H1 (cell line): Measurements from ENCODE around the gene NMT2. TPM values are rescaled to one million over a fixed set of nuclear protein-coding genes. Genes with fewer than 3 reads are reported as not detected.

Source experiments
- CTCF ChIA-PET: fragments of 300-600 bp; sonication (Branson Sonifier 250); formaldehyde crosslinking; loops from one replicate; lab custom pipeline; 2021; ENCODE audit not compliant: partially characterized antibody; lab: Charles Lee
- POLR2A ChIA-PET: fragments of 300-600 bp; sonication (Branson Sonifier 250); formaldehyde crosslinking; loops from one replicate; lab custom pipeline; 2021; ENCODE audit warnings: inconsistent platforms; ENCODE audit not compliant: partially characterized antibody; lab: Charles Lee
- DNase-seq, 2 experiments: peaks; one replicate each; pipeline versions ENCODE4 v3.0.0 to v3.0.0-alpha.2; 2010 to 2022; ENCODE audit warnings: low spot score in 2 of 2, low read depth in 1 of 2, mixed read lengths in 1 of 2
- FAIRE-seq: peaks from 2 replicates; lab custom pipeline; 2011; peaks lifted over from hg19 to GRCh38; lab: Jason Lieb, UNC
- H2AFZ ChIP-seq: 2 replicates; pipeline ENCODE4 v1.8.1; 2012; ENCODE audit warnings: low read length, inconsistent platforms
- H2AK5ac ChIP-seq: 2 replicates; pipeline ENCODE4 v1.6.1; 2013; ENCODE audit warnings: low read depth, low read length
- H2BK120ac ChIP-seq: replicated peaks from 2 replicates; pipeline ENCODE3; 2013; ENCODE audit warnings: low read depth, low read length, inconsistent platforms
- H2BK12ac ChIP-seq: 2 replicates; pipeline ENCODE4 v1.6.1; 2013; ENCODE audit warnings: low read depth, low read length
- H2BK15ac ChIP-seq: 2 replicates; pipeline ENCODE4 v1.6.1; 2013; ENCODE audit warnings: low read length
- H2BK20ac ChIP-seq: 2 replicates; pipeline ENCODE4 v1.6.1; 2013; ENCODE audit warnings: low read length
- H2BK5ac ChIP-seq: 2 replicates; pipeline ENCODE4 v1.6.1; 2013; ENCODE audit warnings: low read depth, low read length
- H3K14ac ChIP-seq: 2 replicates; pipeline ENCODE4 v1.6.1; 2013; ENCODE audit warnings: inconsistent platforms; ENCODE audit not compliant: insufficient read length
- H3K18ac ChIP-seq: 2 replicates; pipeline ENCODE4 v1.6.1; 2013; ENCODE audit warnings: low read length; ENCODE audit errors: extremely low read depth
- H3K23ac ChIP-seq: 2 replicates; pipeline ENCODE4 v1.6.1; 2013; ENCODE audit warnings: inconsistent platforms; ENCODE audit not compliant: insufficient read length
- H3K23me2 ChIP-seq: 2 replicates; pipeline ENCODE4 v1.6.1; 2013; ENCODE audit warnings: low read depth, low read length
- H3K27ac ChIP-seq: 2 replicates; pipeline ENCODE4 v1.6.1; 2011; ENCODE audit warnings: low read depth, low read length, inconsistent platforms
- H3K27me3 ChIP-seq, 4 experiments: replicated peaks in 1 of 4; 1 replicate in 1 of 4; 2 replicates in 3 of 4; pipeline versions ENCODE4 v1.6.1 to v1.8.1; 2011 to 2013; ENCODE audit warnings: low read length in 3 of 4, mild to moderate bottlenecking in 3 of 4, inconsistent platforms in 2 of 4, mixed read lengths in 2 of 4, moderate library complexity in 1 of 4; ENCODE audit not compliant: control insufficient read depth in 3 of 4, insufficient read depth in 3 of 4; ENCODE audit errors: extremely low read depth in 1 of 4
- H3K36me3 ChIP-seq, 4 experiments: 2 replicates each; pipeline versions ENCODE4 v1.6.1 to v1.8.1; 2011 to 2013; ENCODE audit warnings: mild to moderate bottlenecking in 4 of 4, low read length in 3 of 4, moderate library complexity in 2 of 4, control low read depth in 1 of 4, inconsistent platforms in 1 of 4; ENCODE audit not compliant: insufficient read depth in 4 of 4, control insufficient read depth in 2 of 4
- H3K4ac ChIP-seq: replicated peaks from 2 replicates; pipeline ENCODE3; 2013; ENCODE audit warnings: low read length, low read depth, mixed read lengths, inconsistent platforms; ENCODE audit not compliant: insufficient read length
- H3K4me1 ChIP-seq, 4 experiments: replicated peaks in 1 of 4; 1 replicate in 1 of 4; 2 replicates in 3 of 4; pipeline versions ENCODE4 v1.6.1 to v1.8.1; 2011 to 2013; ENCODE audit warnings: low read length in 3 of 4, inconsistent platforms in 2 of 4, mixed read lengths in 1 of 4; ENCODE audit not compliant: insufficient read depth in 4 of 4, control insufficient read depth in 3 of 4
- H3K4me2 ChIP-seq, 2 experiments: 2 replicates each; pipeline versions ENCODE4 v1.6.1 to v1.8.1; 2011 to 2013; ENCODE audit warnings: low read depth in 2 of 2, low read length in 2 of 2, control low read depth in 1 of 2, inconsistent platforms in 1 of 2, mild to moderate bottlenecking in 1 of 2; ENCODE audit not compliant: insufficient read depth in 1 of 2
- H3K4me3 ChIP-seq, 4 experiments: fragments of 200-600, 300-600 bp in 1 of 4; sonication (generic), shearing (Covaris generic), sonication (Bioruptor Twin) in 1 of 4; 2 replicates each; pipeline versions ENCODE4 v1.5.1 to v1.8.1; 2011 to 2016; ENCODE audit warnings: low read length in 4 of 4, low read depth in 3 of 4, control low read depth in 2 of 4, inconsistent platforms in 2 of 4, mild to moderate bottlenecking in 2 of 4, mixed read lengths in 1 of 4, moderate library complexity in 1 of 4; ENCODE audit not compliant: insufficient read depth in 2 of 4; ENCODE audit errors: extremely low read depth in 1 of 4
- H3K56ac ChIP-seq: replicated peaks from 2 replicates; pipeline ENCODE3; 2013; ENCODE audit warnings: low read depth, mild to moderate bottlenecking, mixed read lengths, low read length, inconsistent platforms; ENCODE audit not compliant: insufficient read length
- H3K79me1 ChIP-seq: 2 replicates; pipeline ENCODE4 v1.6.1; 2013; ENCODE audit warnings: low read depth, low read length, control low read depth
- H3K79me2 ChIP-seq, 2 experiments: 2 replicates each; pipeline versions ENCODE4 v1.6.1 to v1.8.1; 2012 to 2013; ENCODE audit warnings: low read length in 2 of 2, mild to moderate bottlenecking in 2 of 2, inconsistent platforms in 1 of 2; ENCODE audit not compliant: insufficient read depth in 2 of 2, control insufficient read depth in 1 of 2
- H3K9ac ChIP-seq, 4 experiments: replicated peaks in 1 of 4; 1 replicate in 1 of 4; 2 replicates in 3 of 4; pipeline versions ENCODE4 v1.6.1 to v1.8.1; 2011 to 2013; ENCODE audit warnings: low read depth in 3 of 4, low read length in 3 of 4, control low read depth in 2 of 4, mild to moderate bottlenecking in 2 of 4, moderate library complexity in 2 of 4, inconsistent platforms in 1 of 4; ENCODE audit errors: extremely low read depth in 1 of 4
- H3K9me3 ChIP-seq, 2 experiments: 2 replicates each; pipeline versions ENCODE4 v1.6.1 to v1.8.1; 2012 to 2013; ENCODE audit warnings: mild to moderate bottlenecking in 2 of 2, moderate library complexity in 2 of 2, control low read depth in 1 of 2, inconsistent platforms in 1 of 2, low read depth in 1 of 2, low read length in 1 of 2, mixed read lengths in 1 of 2; ENCODE audit not compliant: insufficient read depth in 2 of 2
- H4K20me1 ChIP-seq, 2 experiments: replicated peaks in 1 of 2; 2 replicates each; pipeline versions ENCODE3 to v1.8.1; 2011 to 2013; ENCODE audit warnings: inconsistent platforms in 2 of 2, low read length in 2 of 2, mild to moderate bottlenecking in 1 of 2; ENCODE audit not compliant: insufficient read depth in 2 of 2, control insufficient read depth in 1 of 2
- H4K5ac ChIP-seq: 2 replicates; pipeline ENCODE4 v1.6.1; 2013; ENCODE audit warnings: low read length, low read depth, mixed read lengths, inconsistent platforms; ENCODE audit not compliant: insufficient read length
- H4K8ac ChIP-seq: 2 replicates; pipeline ENCODE4 v1.8.0; 2013; ENCODE audit warnings: mild to moderate bottlenecking, moderate library complexity, low read length, inconsistent platforms; ENCODE audit not compliant: insufficient read depth; ENCODE audit errors: extremely low read depth
- H4K91ac ChIP-seq: replicated peaks from 2 replicates; pipeline ENCODE3; 2013; ENCODE audit warnings: low read length, mixed read lengths, inconsistent platforms; ENCODE audit not compliant: insufficient read length
- BCL11A ChIP-seq, 2 experiments: IDR thresholded peaks; one replicate each; pipeline ENCODE4 v1.6.1; 2011; ENCODE audit warnings: low read depth in 2 of 2, low read length in 2 of 2, mild to moderate bottlenecking in 2 of 2
- POU5F1 ChIP-seq: IDR thresholded peaks from 2 replicates; pipeline ENCODE4 v1.6.1; 2011; ENCODE audit warnings: low read depth, mild to moderate bottlenecking, low read length, moderate library complexity
- RAD21 ChIP-seq, 2 experiments: IDR thresholded peaks in 1 of 2; conservative IDR thresholded peaks in 1 of 2; 2 replicates each; pipeline ENCODE4 v1.6.1; 2011; ENCODE audit warnings: low read depth in 2 of 2, low read length in 2 of 2, improper control_type of control experiment in 1 of 2, inconsistent platforms in 1 of 2, mild to moderate bottlenecking in 1 of 2, moderate library complexity in 1 of 2
- RXRA ChIP-seq: IDR thresholded peaks from 2 replicates; pipeline ENCODE4 v1.6.1; 2011; ENCODE audit warnings: low read depth, mild to moderate bottlenecking, low read length, moderate library complexity; ENCODE audit not compliant: insufficient read depth
- SAP30 ChIP-seq: fragments of 300-600 bp; sonication (generic); IDR thresholded peaks from 2 replicates; pipeline ENCODE4 v1.7.1; 2012; ENCODE audit warnings: low read length, moderate library complexity, mild to moderate bottlenecking, inconsistent platforms; ENCODE audit not compliant: insufficient read depth, insufficient replicate concordance
- SRF ChIP-seq: IDR thresholded peaks from 2 replicates; pipeline ENCODE4 v1.6.1; 2011; ENCODE audit warnings: mild to moderate bottlenecking, low read depth, low read length, moderate library complexity
- YY1 ChIP-seq: IDR thresholded peaks from 2 replicates; pipeline ENCODE4 v1.6.1; 2011; ENCODE audit warnings: low read depth, mild to moderate bottlenecking, low read length
- WGBS, 2 experiments: shearing (Covaris generic) in 1 of 2; methylation state at CpG; one replicate each; pipeline versions ENCODE4 v1.1.6 to v1.1.7; 2013 to 2015; ENCODE audit warnings: low lambda C conversion rate in 2 of 2, mixed read lengths in 2 of 2, inconsistent platforms in 1 of 2, low coverage in 1 of 2, missing lambda C conversion rate in 1 of 2; ENCODE audit not compliant: insufficient replicate concordance in 2 of 2, insufficient coverage in 1 of 2, insufficient read length in 1 of 2; ENCODE audit errors: extremely low coverage in 1 of 2, missing lambda C conversion rate in 1 of 2; 5-methylcytosine and 5-hydroxymethylcytosine counted together
- polyA plus RNA-seq, 7 experiments: library from polyadenylated mRNA; depleted of rRNA in 3 of 7; stranded (reverse) in 5 of 7; unstranded in 2 of 7; fragments of >200 nt in 5 of 7; fragments of 200-250 nt in 2 of 7; gene quantifications; 1 replicate in 5 of 7; 2 replicates in 1 of 7; 4 replicates in 1 of 7; pipeline versions ENCODE4 v1.2.1 to v1.2.3, GENCODE V29; 2011 to 2013; ENCODE audit warnings: missing spikeins in 2 of 7, mixed read lengths in 2 of 7
- total RNA-seq: library from RNA; stranded (reverse); fragmentation: NEBNext Ultra II Directional; extraction: Animal tissue kit (Norgen Biotek cat#: 25700); gene quantifications from 2 replicates; pipeline ENCODE4 v1.2.1, GENCODE V29; 2021
- TF ChIP-seq, protein P1 (sequence below): IDR thresholded peaks from 2 replicates; pipeline ENCODE4 v1.6.1; 2012; ENCODE audit warnings: inconsistent platforms
- TF ChIP-seq, protein P2 (sequence below): IDR thresholded peaks from 2 replicates; pipeline ENCODE4 v1.6.1; 2012; ENCODE audit warnings: inconsistent platforms

NMT2 gene
- total and polyA plus RNA-seq, 2 of the 8 experiments (the other 6 are each of a cell fraction or from before 2014, with no cell fraction given) = 4.4 to 15.4 TPM

- Histone ChIP-seq H2BK15ac (no peak overlapping the region), H3K79me2 (no peaks in the 10 kb centered on the region), H2AK5ac (no peak overlapping the region), H4K5ac (no peak overlapping the region), H3K18ac (no peak overlapping the region), H3K27ac (no peak overlapping the region), H2BK12ac (no peak overlapping the region), H4K20me1 (no peaks in the 10 kb centered on the region), H4K8ac (no peak overlapping the region), H3K9me3 (no peaks in the 10 kb centered on the region), H3K4me2 (no peak overlapping the region), H4K91ac (no peak overlapping the region), H3K36me3 (peaks cover 0 to 10% (median 1%) of the 10 kb centered on the region in 4 experiments; a peak in 4 of 8 replicates), H3K4ac (no peak overlapping the region), H2BK120ac (no peak overlapping the region), H3K23ac (no peak overlapping the region), H3K14ac (no peak overlapping the region), H3K56ac (no peak overlapping the region), H3K4me1 (no peaks in the 10 kb centered on the region), H3K9ac (no peak overlapping the region), H2AFZ (no peak overlapping the region), H3K27me3 (no peaks in the 10 kb centered on the region), H2BK5ac (no peak overlapping the region), H3K4me3 (no peak overlapping the region), H2BK20ac (no peak overlapping the region), H3K79me1 (no peaks in the 10 kb centered on the region), H3K23me2 (no peaks in the 10 kb centered on the region)
- FAIRE-seq = no peak
- ChIA-PET CTCF (no interaction called here), POLR2A (no interaction called here)
- WGBS, 2 experiments = 97% methylated on average over 3 of the region's 3 CpGs; no CpG with 5 or more reads in 1 of the 2 experiments
- no peak for DNase-seq
- TF ChIP-seq, protein P1, sequence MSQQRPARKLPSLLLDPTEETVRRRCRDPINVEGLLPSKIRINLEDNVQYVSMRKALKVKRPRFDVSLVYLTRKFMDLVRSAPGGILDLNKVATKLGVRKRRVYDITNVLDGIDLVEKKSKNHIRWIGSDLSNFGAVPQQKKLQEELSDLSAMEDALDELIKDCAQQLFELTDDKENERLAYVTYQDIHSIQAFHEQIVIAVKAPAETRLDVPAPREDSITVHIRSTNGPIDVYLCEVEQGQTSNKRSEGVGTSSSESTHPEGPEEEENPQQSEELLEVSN = no peak
- TF ChIP-seq POU5F1 = no peak
- TF ChIP-seq YY1 = no peak
- TF ChIP-seq RXRA = no peak
- TF ChIP-seq BCL11A (IDR thresholded peaks at IDR 0.05; ENCODE audit: low read depth in 2 of 2, low read length in 2 of 2) = no peak
- no peak for TF ChIP-seq SAP30
- TF ChIP-seq SRF = no peak
- TF ChIP-seq RAD21 (IDR thresholded peaks at IDR 0.05 in 1 of 2, conservative IDR thresholded peaks at IDR 0.05 in 1 of 2; ENCODE audit: low read depth in 2 of 2, low read length in 2 of 2) = no peak
- TF ChIP-seq, protein P2, sequence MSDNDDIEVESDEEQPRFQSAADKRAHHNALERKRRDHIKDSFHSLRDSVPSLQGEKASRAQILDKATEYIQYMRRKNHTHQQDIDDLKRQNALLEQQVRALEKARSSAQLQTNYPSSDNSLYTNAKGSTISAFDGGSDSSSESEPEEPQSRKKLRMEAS = no peak
These were observed 43.6 kb downstream of the NMT2 start for GRCh38 chr10:15124908-15125307.
